K562 (cell line): ENCODE data around the gene CRHR2. TPM values are rescaled to one million over a fixed set of nuclear protein-coding genes. Genes with fewer than 3 reads are reported as not detected.

ENCODE experiments used
- ATAC-seq: fragments of 200-7000 bp; cut with Tn5 transposase; 3 replicates; pipeline ENCODE4 v1.9.1; 2020; ENCODE audit warnings: moderate library complexity
- BruUV-seq: library from RNA; stranded (reverse); fragments of 400-500 nt; replicated peaks from 2 replicates; lab custom pipeline; 2021; lab: Mats Ljungman, UMichigan
- CTCF ChIA-PET: fragments of 300-600 bp; formaldehyde crosslinking; extraction: SDS; loops from one replicate; lab custom pipeline; 2021; ENCODE audit warnings: low intra/inter-chr PET ratio; lab: Yijun Ruan, JAX
- POLR2A ChIA-PET: fragments of 300-600, 350-650 bp; sonication (Branson Sonifier 250); formaldehyde crosslinking; extraction: SDS; loops from one replicate; lab custom pipeline; 2021; ENCODE audit warnings: antibody characterized with exemption, inconsistent platforms; lab: Yijun Ruan, JAX
- DNase-seq, 4 experiments: peaks; one replicate each; pipeline versions ENCODE4 v3.0.0 to v3.0.0-alpha.2; 2011 to 2018; ENCODE audit warnings: low spot score in 3 of 4, mixed read lengths in 3 of 4; ENCODE audit errors: extremely low read depth in 1 of 4
- FAIRE-seq: peaks from 2 replicates; lab custom pipeline; 2011; peaks lifted over from hg19 to GRCh38; lab: Jason Lieb, UNC
- H2AFZ ChIP-seq: 2 replicates; pipeline ENCODE4 v1.6.0; 2011; ENCODE audit warnings: low read depth, low read length, control low read depth, inconsistent platforms
- H3K27ac ChIP-seq: fragments of 200-600 bp; 3 replicates; pipeline ENCODE4 v1.8.0; 2011; ENCODE audit warnings: low read depth, mild to moderate bottlenecking, control low read depth, inconsistent platforms, low read length, moderate library complexity, mixed read lengths; ENCODE audit errors: extremely low read depth
- H3K27me3 ChIP-seq, 2 experiments: fragments of 300-600 bp in 1 of 2; 2 replicates in 1 of 2; 3 replicates in 1 of 2; pipeline versions ENCODE4 v1.6.0 to v1.8.0; 2011; ENCODE audit warnings: inconsistent platforms in 2 of 2, low read length in 2 of 2, mild to moderate bottlenecking in 1 of 2, mixed read lengths in 1 of 2, moderate library complexity in 1 of 2; ENCODE audit not compliant: control insufficient read depth in 2 of 2, insufficient read depth in 2 of 2
- H3K36me3 ChIP-seq: fragments of 300-600 bp; 3 replicates; pipeline ENCODE4 v1.8.0; 2011; ENCODE audit warnings: mild to moderate bottlenecking, low read length, inconsistent platforms; ENCODE audit not compliant: control insufficient read depth, insufficient read depth
- H3K4me1 ChIP-seq, 2 experiments: fragments of 200-600 bp in 1 of 2; replicated peaks in 1 of 2; 2 replicates in 1 of 2; 3 replicates in 1 of 2; pipeline versions ENCODE4 v1.5.1 to v1.8.0; 2011; ENCODE audit warnings: inconsistent platforms in 2 of 2, low read length in 2 of 2, mild to moderate bottlenecking in 1 of 2, mixed read lengths in 1 of 2, moderate library complexity in 1 of 2; ENCODE audit not compliant: control insufficient read depth in 2 of 2, insufficient read depth in 2 of 2
- H3K4me2 ChIP-seq: 2 replicates; pipeline ENCODE4 v1.6.1; 2011; ENCODE audit warnings: low read length, control low read depth, inconsistent platforms, mixed read lengths; ENCODE audit not compliant: insufficient read depth
- H3K4me3 ChIP-seq: fragments of 200-600 bp; sonication (generic), shearing (Covaris generic); 2 replicates; pipeline ENCODE4 v1.5.1; 2016; ENCODE audit warnings: control low read depth, inconsistent platforms
- H3K79me2 ChIP-seq: fragments of 200-600 bp; 3 replicates; pipeline ENCODE4 v1.8.0; 2011; ENCODE audit warnings: low read length, inconsistent platforms; ENCODE audit not compliant: control insufficient read depth, insufficient read depth
- H3K9ac ChIP-seq, 2 experiments: 2 replicates each; pipeline versions ENCODE4 v1.6.0 to v1.6.1; 2011; ENCODE audit warnings: low read depth in 2 of 2, low read length in 2 of 2, control low read depth in 1 of 2, inconsistent platforms in 1 of 2, mild to moderate bottlenecking in 1 of 2, mixed read lengths in 1 of 2; ENCODE audit not compliant: insufficient read depth in 1 of 2
- H3K9me1 ChIP-seq: one replicate; pipeline ENCODE4 v1.6.0; 2011; ENCODE audit warnings: inconsistent platforms, mild to moderate bottlenecking, low read length, moderate library complexity; ENCODE audit not compliant: control insufficient read depth, insufficient read depth
- H3K9me3 ChIP-seq: replicated peaks from 2 replicates; pipeline ENCODE4 v1.5.1; 2011; ENCODE audit warnings: low read depth, low read length, inconsistent platforms; ENCODE audit not compliant: control insufficient read depth, insufficient read depth
- H4K20me1 ChIP-seq: replicated peaks from 2 replicates; pipeline ENCODE4 v1.6.1; 2011; ENCODE audit warnings: low read length, inconsistent platforms, mixed read lengths; ENCODE audit not compliant: control insufficient read depth, insufficient read depth
- ARID1B ChIP-seq: fragments of 450-650 bp; IDR thresholded peaks from 2 replicates; pipeline ENCODE4 v1.6.1; 2016; ENCODE audit warnings: antibody characterized with exemption, mild to moderate bottlenecking, inconsistent platforms
- ARID4B ChIP-seq: sonication (generic); formaldehyde crosslinking; IDR thresholded peaks from 2 replicates; pipeline ENCODE4 v1.8.0; 2022; ENCODE audit warnings: mild to moderate bottlenecking, missing genetic modification reagents
- ASH1L ChIP-seq: fragments of 450-650 bp; IDR thresholded peaks from 2 replicates; pipeline ENCODE4 v1.6.1; 2018; ENCODE audit warnings: borderline replicate concordance, mild to moderate bottlenecking, low read depth; ENCODE audit not compliant: partially characterized antibody
- CREBBP ChIP-seq: IDR thresholded peaks from one replicate; pipeline ENCODE4 v1.6.1; 2012; ENCODE audit warnings: low read depth, mild to moderate bottlenecking, control low read depth, inconsistent platforms, low read length
- SIN3B ChIP-seq: fragments of 450-650 bp; IDR thresholded peaks from 2 replicates; pipeline ENCODE4 v1.6.1; 2017; ENCODE audit warnings: low read depth, mild to moderate bottlenecking, moderate library complexity
- ZFP36 ChIP-seq: fragments of 150-350 bp; IDR thresholded peaks from 2 replicates; pipeline ENCODE4 v1.6.1; 2018; ENCODE audit warnings: low read length, low read depth; ENCODE audit not compliant: partially characterized antibody
- ZNF445 ChIP-seq: fragments of 250-450 bp; sonication (Bioruptor Pico); IDR thresholded peaks from 2 replicates; pipeline ENCODE4 v1.4.0; 2020; ENCODE audit warnings: low read depth, mild to moderate bottlenecking, moderate library complexity
- WGBS: fragments of 100-300 bp; shearing (Covaris generic); methylation state at CpG from one replicate; pipeline ENCODE4 v1.1.6; 2016; ENCODE audit warnings: low coverage, mixed read lengths; ENCODE audit not compliant: insufficient coverage; ENCODE audit errors: missing lambda C conversion rate; 5-methylcytosine and 5-hydroxymethylcytosine counted together
- in situ Hi-C: fragments of 300-500 bp; cut with MboI; formaldehyde crosslinking; loops from 4 replicates; pipeline ENCODE4 v1.15.0; 2018; ENCODE audit warnings: inconsistent platforms, mixed read lengths
- intact Hi-C: fragments of 100-400 bp; cut with micrococcal nuclease; formaldehyde crosslinking; loops from 2 replicates; pipeline ENCODE4 v1.14.2; 2022
- polyA plus RNA-seq, 8 experiments: library from polyadenylated mRNA; depleted of rRNA in 4 of 8; stranded (reverse) in 5 of 8; unstranded in 3 of 8; fragments of >200 nt; fragmentation: Nextera tagmentation in 2 of 8; fragmentation: Illumina TruSeq in 1 of 8; extraction: Ambion mirVana in 2 of 8; extraction: Trizol in 1 of 8; gene quantifications; 2 replicates each; pipeline versions ENCODE4 v1.2.1 to v1.2.3, GENCODE V29; 2011 to 2014; ENCODE audit warnings: inconsistent platforms in 1 of 8, missing spikeins in 1 of 8
- total RNA-seq, 7 experiments: library from RNA; depleted of rRNA in 6 of 7; stranded (reverse); fragments of >200 nt in 6 of 7; fragmentation: Illumina TruSeq in 2 of 7; extraction: Trizol in 2 of 7; gene quantifications; 2 replicates each; pipeline versions ENCODE4 v1.2.1 to v1.2.3, GENCODE V29; 2011 to 2021; ENCODE audit warnings: low replicate concordance in 1 of 7
- TF ChIP-seq, protein P1 (sequence below), 2 experiments: fragments of 450-650 bp in 1 of 2; sonication (generic) in 1 of 2; formaldehyde crosslinking; conservative IDR thresholded peaks; 2 replicates each; pipeline versions ENCODE4 v1.4.0 to v1.8.1; 2020 to 2022; ENCODE audit warnings: mild to moderate bottlenecking in 1 of 2, missing genetic modification reagents in 1 of 2

Gene CRHR2
- total and polyA plus RNA-seq, 9 of the 15 experiments (the other 6 are each of a cell fraction or from before 2014, with no cell fraction given), result not detected

DNA sequence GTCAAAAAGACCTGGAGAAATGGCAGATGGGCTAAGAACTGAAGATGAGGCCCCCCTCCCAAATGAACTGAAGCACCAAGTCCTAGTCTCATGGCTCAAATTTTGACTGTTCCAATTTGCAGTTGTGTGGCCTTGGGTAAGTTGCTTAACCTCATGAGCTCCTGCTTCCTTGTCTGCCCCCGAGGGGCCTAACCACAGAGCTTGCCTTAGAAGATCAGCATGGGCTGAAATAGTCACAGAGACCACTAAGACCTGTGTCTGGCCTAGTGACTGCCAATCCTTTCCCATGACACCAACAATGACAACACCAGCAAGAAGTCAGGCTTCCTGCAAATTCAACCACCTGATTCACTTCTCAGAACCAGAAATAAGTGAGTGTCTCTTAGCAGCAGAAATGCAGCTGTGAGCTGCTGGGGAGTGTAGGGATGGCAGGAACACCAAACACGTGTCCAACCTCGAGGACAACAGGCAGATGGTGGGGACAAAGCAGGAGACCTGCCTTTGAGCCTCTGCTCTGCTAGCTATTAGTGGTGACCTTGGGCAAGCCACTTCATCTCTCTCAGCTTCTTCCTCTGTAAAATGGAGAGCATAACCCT, 23.7 kb downstream of the CRHR2 start:
- intact Hi-C loops (no loop called here), in situ Hi-C loops (no loop called here)
- Histone ChIP-seq H4K20me1 (peaks cover 4% of the 10 kb centered on the region; the same call in 1 of the 2 replicates), H3K27ac (no peak overlapping the region), H3K79me2 (no peaks in the 10 kb centered on the region), H3K9ac (no peak overlapping the region), H3K4me1 (peaks cover 0 to 3% of the 10 kb centered on the region in 2 experiments; a peak in 1 of 5 replicates), H3K27me3 (peaks cover 4 to 66% of the 10 kb centered on the region in 2 experiments; a peak in 4 of 5 replicates), H3K4me3 (no peak overlapping the region), H3K9me3 (no peaks in the 10 kb centered on the region), H2AFZ (no peak overlapping the region), H3K4me2 (no peak overlapping the region), H3K9me1 (peaks cover 2% of the 10 kb centered on the region), H3K36me3 (no peaks in the 10 kb centered on the region)
- no TSS peak for BruUV-seq
- FAIRE-seq, result no peak
- ATAC-seq, result no peak
- ChIA-PET CTCF (no interaction called here), POLR2A (interaction anchor here (1.4 to 2.3 kb wide), 3 partner anchors 9 to 14 kb away, joined by 4 to 16 read pairs (median 5); no protein-coding TSS in a partner anchor)
- no peak for DNase-seq
- TF ChIP-seq ASH1L (no peak), ZFP36 (no peak), ARID4B (CRISPR knock-in tag) (no peak), ARID1B (no peak), ZNF445 (no peak), SIN3B (no peak), CREBBP (no peak)
- TF ChIP-seq, protein P1, sequence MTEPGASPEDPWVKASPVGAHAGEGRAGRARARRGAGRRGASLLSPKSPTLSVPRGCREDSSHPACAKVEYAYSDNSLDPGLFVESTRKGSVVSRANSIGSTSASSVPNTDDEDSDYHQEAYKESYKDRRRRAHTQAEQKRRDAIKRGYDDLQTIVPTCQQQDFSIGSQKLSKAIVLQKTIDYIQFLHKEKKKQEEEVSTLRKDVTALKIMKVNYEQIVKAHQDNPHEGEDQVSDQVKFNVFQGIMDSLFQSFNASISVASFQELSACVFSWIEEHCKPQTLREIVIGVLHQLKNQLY (CRISPR knock-in tag; conservative IDR thresholded peaks at IDR 0.05), result no peak
- 0% methylated on average over 3 of the region's 3 CpGs for WGBS
